D721Med (cell line): ENCODE measurements around the gene NEO1.
A peak's percentile ranks its signal among the peaks of the same experiment; 100 is the strongest.
"Not testable (repeated sequence)": the region's sequence is repeated elsewhere in the genome, so short reads cannot be mapped to it uniquely, and the experiment has no call there.

ENCODE experiments used
- DNase-seq: peaks from one replicate; pipeline ENCODE4 v3.0.0; 2011; ENCODE audit warnings: low spot score; ENCODE audit not compliant: insufficient read length
- FAIRE-seq: peaks from 2 replicates; lab custom pipeline; 2011; peaks lifted over from hg19 to GRCh38; lab: Jason Lieb, UNC
- TF ChIP-seq, protein P1 (sequence below): IDR thresholded peaks from 2 replicates; pipeline ENCODE4 v1.5.1; 2012; ENCODE audit warnings: mild to moderate bottlenecking, control low read depth; ENCODE audit not compliant: insufficient read depth; ENCODE audit errors: missing control alignments

The NEO1 gene

DNA sequence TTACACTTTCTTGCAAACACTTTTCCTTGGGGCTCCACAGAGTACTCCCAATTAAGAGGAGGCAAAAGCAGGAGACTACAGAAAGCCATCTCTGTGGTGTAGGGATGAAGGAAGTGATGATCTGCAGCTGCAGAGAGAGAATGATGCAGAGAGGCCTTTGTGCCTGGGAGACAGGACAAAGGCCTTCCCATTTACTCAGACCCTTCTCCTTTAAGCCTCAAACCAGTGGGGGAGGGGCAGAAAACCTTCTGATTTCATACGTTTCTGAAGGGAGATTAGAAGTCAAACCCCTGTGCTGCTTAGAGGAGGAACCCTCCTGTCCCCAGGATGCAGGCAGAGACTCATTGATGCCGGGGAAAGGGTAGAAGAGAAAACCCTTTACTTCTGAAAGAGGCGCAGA lies 130.8 kb downstream of the NEO1 start:
- DNase-seq (no peak), FAIRE-seq (no peak)
- TF ChIP-seq, protein P1, sequence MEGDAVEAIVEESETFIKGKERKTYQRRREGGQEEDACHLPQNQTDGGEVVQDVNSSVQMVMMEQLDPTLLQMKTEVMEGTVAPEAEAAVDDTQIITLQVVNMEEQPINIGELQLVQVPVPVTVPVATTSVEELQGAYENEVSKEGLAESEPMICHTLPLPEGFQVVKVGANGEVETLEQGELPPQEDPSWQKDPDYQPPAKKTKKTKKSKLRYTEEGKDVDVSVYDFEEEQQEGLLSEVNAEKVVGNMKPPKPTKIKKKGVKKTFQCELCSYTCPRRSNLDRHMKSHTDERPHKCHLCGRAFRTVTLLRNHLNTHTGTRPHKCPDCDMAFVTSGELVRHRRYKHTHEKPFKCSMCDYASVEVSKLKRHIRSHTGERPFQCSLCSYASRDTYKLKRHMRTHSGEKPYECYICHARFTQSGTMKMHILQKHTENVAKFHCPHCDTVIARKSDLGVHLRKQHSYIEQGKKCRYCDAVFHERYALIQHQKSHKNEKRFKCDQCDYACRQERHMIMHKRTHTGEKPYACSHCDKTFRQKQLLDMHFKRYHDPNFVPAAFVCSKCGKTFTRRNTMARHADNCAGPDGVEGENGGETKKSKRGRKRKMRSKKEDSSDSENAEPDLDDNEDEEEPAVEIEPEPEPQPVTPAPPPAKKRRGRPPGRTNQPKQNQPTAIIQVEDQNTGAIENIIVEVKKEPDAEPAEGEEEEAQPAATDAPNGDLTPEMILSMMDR: no peak

DNA sequence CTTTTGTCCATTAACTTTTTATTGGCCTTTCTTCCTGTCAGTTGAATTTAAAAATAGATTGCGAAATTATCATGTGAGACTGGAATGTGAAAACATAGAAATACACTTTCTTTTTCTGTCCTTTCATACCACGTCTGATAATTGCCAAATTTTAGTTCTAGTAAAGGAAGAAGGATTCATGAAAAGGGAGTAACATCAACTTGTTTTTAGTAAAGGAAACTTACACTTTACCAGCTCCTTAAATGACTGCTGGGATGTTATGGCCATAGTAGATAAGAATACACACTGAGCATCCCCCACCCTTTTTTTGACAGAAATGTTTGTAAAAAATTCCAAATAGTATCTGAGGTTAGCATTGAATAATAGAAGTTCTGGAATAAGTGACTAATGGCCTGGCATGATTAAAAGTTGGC lies 137.9 kb downstream of the NEO1 start:
- FAIRE-seq (no peak), DNase-seq (no peak)

DNA sequence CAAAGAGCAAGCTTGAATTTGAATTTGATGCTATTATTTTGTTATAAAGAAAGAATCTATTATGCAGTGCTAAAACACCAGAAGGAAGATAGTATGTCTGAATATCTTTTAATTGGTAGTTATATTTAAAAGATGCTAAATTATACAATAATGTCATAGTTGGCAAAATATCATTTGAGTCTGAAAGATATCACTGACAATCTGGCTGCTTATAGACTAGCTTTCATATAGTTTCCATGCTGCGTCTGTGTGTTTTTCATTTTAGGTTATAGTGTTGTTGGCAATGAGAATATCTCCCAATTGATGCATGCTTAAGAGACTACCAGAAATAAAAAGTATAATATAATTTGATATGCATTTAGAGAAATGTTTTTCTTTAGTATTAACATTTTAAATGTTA lies 142.9 kb downstream of the NEO1 start:
- FAIRE-seq (no peak), DNase-seq (no peak)
- TF ChIP-seq, protein P1: no peak

More for the DNA sequence above, 137.9 kb downstream of the NEO1 start:
- TF ChIP-seq, protein P1: no peak

DNA sequence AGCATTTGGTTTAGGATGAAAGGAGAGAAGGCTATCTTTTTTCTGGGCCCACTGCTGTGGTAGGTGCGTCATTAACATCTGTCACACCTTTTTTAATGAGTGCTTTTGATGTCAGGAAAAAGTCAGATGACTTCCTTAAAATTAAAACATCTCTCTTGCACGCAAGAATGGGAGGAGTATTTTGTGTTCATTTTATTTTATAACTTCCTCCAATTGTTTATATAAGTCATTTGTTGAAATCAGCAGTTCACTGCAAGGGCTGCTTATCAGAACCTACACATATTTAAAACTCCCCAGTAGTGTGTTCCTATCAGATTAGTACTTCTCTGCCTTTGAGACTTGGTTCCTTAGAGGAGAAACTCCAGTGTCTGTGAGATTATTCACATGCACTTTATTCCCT lies 143.8 kb downstream of the NEO1 start:
- TF ChIP-seq, protein P1: no peak
- no peak for DNase-seq

DNA sequence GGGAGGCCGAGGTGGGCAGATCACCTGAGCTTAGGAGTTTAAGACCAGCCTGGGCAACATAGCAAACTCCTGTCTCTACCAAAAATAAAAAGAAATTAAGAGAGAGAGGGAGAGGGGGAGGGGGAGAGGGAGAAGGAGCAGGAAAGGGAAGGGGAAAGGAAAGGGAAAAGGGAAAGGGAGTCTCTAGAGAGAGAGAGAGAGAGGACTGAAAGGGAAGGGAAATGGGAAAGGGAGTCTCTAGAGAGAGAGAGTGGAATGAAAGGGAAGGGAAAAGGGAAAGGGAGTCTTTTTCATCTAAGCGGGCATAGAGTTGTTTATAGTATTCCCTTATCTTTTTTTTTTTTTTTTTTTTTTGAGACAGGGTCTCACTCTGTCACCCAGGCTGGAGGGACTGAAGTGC lies 148.1 kb downstream of the NEO1 start:
- FAIRE-seq (no peak), DNase-seq (no peak)
- TF ChIP-seq, protein P1: no peak

More for the DNA sequence above, 143.8 kb downstream of the NEO1 start:
- no peak for FAIRE-seq

DNA sequence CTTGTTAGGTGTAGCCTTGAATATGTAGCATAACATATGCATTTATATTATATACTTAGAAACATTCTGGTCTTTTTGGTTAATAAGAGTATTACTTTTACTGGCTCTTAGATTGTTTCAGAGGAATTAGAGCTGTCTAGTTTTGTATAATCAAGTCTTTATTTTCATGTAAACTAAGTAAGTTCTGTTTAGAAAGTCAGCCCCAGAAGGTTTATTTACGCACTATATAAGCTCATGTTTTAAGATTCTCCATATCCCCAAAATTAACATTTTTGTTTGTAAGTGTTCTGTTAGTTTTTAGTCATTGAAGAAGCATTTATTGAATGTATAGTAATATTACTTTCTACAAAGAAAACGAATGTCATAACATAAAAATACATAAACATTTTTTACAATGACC lies 158.4 kb downstream of the NEO1 start:
- no peak for DNase-seq
- peak; percentile 11 for FAIRE-seq
- TF ChIP-seq, protein P1: no peak

DNA sequence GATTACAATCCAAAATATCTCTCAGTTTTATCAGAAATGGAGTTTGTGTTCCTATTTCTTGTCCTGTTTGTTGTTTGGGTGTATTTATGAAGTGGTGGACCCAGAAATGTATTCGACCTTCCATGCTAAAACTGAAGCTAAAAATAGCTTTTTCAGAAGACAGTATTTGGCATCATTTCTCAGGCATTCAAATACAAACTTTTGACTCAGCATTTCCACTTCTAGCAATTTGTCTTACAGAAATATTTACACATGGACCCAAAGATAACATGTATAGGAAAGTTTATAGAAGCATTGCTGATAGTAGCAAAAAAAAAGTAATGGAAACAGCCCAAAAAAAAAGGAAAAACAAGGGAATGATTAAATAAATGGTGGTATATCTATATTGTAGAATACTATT lies 160.2 kb downstream of the NEO1 start:
- TF ChIP-seq, protein P1: no peak
- FAIRE-seq (no peak), DNase-seq (no peak)

DNA sequence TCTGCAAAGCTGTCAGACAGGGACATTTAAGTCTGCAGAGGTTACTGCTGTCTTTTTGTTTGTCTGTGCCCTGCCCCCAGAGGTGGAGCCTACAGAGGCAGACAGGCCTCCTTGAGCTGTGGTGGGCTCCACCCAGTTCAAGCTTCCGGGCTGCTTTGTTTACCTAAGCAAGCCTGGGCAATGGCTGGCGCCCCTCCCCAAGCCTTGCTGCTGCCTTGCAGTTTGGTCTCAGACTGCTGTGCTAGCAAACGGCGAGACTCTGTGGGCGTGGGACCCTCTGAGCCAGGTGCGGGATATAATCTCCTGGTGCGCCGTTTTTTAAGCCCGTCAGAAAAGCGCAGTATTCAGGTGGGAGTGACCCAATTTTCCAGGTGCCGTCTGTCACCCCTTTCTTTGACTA lies 169.2 kb downstream of the NEO1 start:
- not testable (repeated sequence) for DNase-seq

More for the DNA sequence above, 169.2 kb downstream of the NEO1 start:
- FAIRE-seq: not testable (repeated sequence)
